Peyer's patch (tissue), 4 donors: ENCODE results near the gene TRIM41.

Experiments used
- POLR2A ChIP-seq, 2 donors: fragments of 450-650 bp; IDR thresholded peaks; one replicate each; pipeline ENCODE4 v1.5.1; 2017; ENCODE audit warnings: antibody characterized with exemption in 2 of 2, mild to moderate bottlenecking in 2 of 2, moderate library complexity in 2 of 2
- TF ChIP-seq, protein P1 (sequence below), 6 experiments: fragments of 450-650 bp in 4 of 6; fragments of 200-600 bp in 2 of 6; sonication (generic) in 1 of 6; IDR thresholded peaks; one replicate each; pipeline ENCODE4 v1.5.1; 2017 to 2019; ENCODE audit warnings: antibody characterized with exemption in 6 of 6, mild to moderate bottlenecking in 3 of 6, moderate library complexity in 1 of 6

DNA sequence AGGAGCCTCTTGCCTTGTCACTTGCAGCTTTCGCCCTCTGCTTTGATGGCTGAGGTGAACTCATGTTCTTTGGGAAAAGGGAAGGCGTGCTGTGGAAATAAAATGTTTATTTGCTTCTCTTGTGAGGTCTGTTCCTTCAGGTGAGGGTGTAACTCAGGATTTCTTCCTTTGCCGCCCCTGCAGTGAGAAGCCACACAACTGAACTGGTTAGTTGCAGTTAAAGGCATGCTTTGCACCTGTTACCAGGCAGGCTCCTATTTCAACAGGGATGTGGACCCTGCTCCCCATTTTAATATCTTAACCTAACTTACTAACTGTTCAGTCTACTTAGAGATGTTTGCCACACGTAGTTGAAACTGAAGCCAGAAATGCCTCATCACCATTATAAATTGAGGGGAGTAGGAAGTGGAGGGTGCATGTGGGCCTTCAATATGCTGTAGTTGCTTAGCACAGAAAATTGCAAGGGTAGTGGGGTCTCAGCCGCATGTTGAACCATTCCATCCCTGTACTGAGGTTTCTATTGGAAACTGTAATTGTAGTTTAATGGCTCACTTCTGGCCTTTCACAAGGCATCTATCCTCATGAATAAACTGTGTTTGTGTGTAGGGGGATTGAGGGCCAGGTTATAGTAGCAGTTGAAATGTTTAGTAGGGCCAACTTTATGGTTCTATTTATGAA is 12.7 kb downstream of the TRIM41 start:
- TF ChIP-seq POLR2A (IDR thresholded peaks at IDR 0.05) = no peak
- TF ChIP-seq, protein P1, sequence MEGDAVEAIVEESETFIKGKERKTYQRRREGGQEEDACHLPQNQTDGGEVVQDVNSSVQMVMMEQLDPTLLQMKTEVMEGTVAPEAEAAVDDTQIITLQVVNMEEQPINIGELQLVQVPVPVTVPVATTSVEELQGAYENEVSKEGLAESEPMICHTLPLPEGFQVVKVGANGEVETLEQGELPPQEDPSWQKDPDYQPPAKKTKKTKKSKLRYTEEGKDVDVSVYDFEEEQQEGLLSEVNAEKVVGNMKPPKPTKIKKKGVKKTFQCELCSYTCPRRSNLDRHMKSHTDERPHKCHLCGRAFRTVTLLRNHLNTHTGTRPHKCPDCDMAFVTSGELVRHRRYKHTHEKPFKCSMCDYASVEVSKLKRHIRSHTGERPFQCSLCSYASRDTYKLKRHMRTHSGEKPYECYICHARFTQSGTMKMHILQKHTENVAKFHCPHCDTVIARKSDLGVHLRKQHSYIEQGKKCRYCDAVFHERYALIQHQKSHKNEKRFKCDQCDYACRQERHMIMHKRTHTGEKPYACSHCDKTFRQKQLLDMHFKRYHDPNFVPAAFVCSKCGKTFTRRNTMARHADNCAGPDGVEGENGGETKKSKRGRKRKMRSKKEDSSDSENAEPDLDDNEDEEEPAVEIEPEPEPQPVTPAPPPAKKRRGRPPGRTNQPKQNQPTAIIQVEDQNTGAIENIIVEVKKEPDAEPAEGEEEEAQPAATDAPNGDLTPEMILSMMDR (IDR thresholded peaks at IDR 0.05) = no peak
